Measurements from ENCODE around the gene WDR4.

DNA sequence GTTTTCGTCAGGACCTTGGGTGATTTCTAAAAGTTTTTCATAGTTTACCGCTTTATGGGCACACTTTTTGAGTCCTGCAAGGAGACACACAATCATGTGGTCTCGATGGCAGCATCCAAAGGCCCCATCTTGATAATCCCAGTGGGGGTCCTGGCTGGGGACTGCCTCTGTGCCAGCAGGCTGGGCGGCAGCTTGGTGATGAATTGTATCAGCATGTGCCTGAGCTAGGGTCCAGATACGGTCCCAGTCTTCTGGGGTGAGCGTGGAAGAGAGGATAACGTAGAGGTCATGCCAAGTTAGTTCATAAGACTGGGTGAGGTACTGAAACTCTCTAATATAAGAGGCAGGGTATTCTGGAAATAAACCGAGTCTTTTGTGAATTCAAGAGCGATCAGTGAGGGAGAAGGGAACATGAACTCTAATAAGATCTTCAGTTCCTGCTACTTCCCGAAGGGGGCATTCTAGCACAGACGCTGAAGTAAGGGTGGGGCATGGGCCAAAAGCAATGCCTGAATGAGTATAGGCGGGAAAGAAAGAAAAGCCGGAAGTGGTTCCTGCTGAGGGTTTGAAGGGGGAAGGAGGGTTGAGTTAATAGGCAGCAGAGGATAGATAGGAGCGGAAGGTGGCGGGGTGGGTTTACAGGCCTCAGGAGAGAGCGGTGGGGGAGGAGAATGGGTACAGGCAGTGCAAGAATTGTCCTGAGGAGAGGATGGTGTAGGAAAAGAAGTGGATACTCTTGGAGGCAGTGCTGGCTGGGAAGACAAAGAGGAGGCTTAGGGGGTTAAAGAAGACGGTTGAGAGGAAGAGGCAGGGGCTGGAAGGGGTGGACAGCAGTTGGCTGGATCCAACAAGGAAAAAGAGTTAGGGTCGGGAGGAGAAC, 44.5 kb upstream of the WDR4 start:
- peak; percentile 34 to 68 for TF ChIP-seq RXRA (IDR thresholded peaks at IDR 0.05)
- TF ChIP-seq, protein P1, sequence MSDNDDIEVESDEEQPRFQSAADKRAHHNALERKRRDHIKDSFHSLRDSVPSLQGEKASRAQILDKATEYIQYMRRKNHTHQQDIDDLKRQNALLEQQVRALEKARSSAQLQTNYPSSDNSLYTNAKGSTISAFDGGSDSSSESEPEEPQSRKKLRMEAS (IDR thresholded peaks at IDR 0.05), result no peak
- TF ChIP-seq, protein P2, sequence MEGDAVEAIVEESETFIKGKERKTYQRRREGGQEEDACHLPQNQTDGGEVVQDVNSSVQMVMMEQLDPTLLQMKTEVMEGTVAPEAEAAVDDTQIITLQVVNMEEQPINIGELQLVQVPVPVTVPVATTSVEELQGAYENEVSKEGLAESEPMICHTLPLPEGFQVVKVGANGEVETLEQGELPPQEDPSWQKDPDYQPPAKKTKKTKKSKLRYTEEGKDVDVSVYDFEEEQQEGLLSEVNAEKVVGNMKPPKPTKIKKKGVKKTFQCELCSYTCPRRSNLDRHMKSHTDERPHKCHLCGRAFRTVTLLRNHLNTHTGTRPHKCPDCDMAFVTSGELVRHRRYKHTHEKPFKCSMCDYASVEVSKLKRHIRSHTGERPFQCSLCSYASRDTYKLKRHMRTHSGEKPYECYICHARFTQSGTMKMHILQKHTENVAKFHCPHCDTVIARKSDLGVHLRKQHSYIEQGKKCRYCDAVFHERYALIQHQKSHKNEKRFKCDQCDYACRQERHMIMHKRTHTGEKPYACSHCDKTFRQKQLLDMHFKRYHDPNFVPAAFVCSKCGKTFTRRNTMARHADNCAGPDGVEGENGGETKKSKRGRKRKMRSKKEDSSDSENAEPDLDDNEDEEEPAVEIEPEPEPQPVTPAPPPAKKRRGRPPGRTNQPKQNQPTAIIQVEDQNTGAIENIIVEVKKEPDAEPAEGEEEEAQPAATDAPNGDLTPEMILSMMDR (IDR thresholded peaks at IDR 0.05; ENCODE audit: low read depth, low read length, missing input control), result peak; percentile 85
- peak; percentile 98 to 99 for TF ChIP-seq RAD21 (IDR thresholded peaks at IDR 0.05)
- TF ChIP-seq SP1 (IDR thresholded peaks at IDR 0.05), result peak; percentile 20
- TF ChIP-seq TAF1 (conservative IDR thresholded peaks at IDR 0.05), result no peak
- peak in 1 of 2 donors; percentile 28 for TF ChIP-seq EGR1 (IDR thresholded peaks at IDR 0.05; ENCODE audit: low read depth in 2 of 2)
- TF ChIP-seq, protein P3, sequence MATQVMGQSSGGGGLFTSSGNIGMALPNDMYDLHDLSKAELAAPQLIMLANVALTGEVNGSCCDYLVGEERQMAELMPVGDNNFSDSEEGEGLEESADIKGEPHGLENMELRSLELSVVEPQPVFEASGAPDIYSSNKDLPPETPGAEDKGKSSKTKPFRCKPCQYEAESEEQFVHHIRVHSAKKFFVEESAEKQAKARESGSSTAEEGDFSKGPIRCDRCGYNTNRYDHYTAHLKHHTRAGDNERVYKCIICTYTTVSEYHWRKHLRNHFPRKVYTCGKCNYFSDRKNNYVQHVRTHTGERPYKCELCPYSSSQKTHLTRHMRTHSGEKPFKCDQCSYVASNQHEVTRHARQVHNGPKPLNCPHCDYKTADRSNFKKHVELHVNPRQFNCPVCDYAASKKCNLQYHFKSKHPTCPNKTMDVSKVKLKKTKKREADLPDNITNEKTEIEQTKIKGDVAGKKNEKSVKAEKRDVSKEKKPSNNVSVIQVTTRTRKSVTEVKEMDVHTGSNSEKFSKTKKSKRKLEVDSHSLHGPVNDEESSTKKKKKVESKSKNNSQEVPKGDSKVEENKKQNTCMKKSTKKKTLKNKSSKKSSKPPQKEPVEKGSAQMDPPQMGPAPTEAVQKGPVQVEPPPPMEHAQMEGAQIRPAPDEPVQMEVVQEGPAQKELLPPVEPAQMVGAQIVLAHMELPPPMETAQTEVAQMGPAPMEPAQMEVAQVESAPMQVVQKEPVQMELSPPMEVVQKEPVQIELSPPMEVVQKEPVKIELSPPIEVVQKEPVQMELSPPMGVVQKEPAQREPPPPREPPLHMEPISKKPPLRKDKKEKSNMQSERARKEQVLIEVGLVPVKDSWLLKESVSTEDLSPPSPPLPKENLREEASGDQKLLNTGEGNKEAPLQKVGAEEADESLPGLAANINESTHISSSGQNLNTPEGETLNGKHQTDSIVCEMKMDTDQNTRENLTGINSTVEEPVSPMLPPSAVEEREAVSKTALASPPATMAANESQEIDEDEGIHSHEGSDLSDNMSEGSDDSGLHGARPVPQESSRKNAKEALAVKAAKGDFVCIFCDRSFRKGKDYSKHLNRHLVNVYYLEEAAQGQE (IDR thresholded peaks at IDR 0.05), result no peak
- TF ChIP-seq JUND (IDR thresholded peaks at IDR 0.05), result no peak
- TF ChIP-seq, protein P4, sequence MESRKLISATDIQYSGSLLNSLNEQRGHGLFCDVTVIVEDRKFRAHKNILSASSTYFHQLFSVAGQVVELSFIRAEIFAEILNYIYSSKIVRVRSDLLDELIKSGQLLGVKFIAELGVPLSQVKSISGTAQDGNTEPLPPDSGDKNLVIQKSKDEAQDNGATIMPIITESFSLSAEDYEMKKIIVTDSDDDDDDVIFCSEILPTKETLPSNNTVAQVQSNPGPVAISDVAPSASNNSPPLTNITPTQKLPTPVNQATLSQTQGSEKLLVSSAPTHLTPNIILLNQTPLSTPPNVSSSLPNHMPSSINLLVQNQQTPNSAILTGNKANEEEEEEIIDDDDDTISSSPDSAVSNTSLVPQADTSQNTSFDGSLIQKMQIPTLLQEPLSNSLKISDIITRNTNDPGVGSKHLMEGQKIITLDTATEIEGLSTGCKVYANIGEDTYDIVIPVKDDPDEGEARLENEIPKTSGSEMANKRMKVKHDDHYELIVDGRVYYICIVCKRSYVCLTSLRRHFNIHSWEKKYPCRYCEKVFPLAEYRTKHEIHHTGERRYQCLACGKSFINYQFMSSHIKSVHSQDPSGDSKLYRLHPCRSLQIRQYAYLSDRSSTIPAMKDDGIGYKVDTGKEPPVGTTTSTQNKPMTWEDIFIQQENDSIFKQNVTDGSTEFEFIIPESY (IDR thresholded peaks at IDR 0.05), result no peak
- TF ChIP-seq, protein P5, sequence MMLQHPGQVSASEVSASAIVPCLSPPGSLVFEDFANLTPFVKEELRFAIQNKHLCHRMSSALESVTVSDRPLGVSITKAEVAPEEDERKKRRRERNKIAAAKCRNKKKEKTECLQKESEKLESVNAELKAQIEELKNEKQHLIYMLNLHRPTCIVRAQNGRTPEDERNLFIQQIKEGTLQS (IDR thresholded peaks at IDR 0.05), result no peak
- TF ChIP-seq YY1 (IDR thresholded peaks at IDR 0.05), result no peak
- peak; percentile 24 for TF ChIP-seq NR2F2 (IDR thresholded peaks at IDR 0.05)
- peak in 1 of 2 donors; percentile 54 for TF ChIP-seq GABPA (IDR thresholded peaks at IDR 0.05 in 1 of 2, conservative IDR thresholded peaks at IDR 0.05 in 1 of 2)

Measured in liver (tissue), 3 donors.